NK-92 treated with Interleukin-12 subunit alpha and Interleukin-12 subunit beta, amount 100 ng/mL, for 24 hours (cell line): ENCODE data around the gene TUBB2A.
"Not testable (repeated sequence)": the region's sequence is repeated elsewhere in the genome, so short reads cannot be mapped to it uniquely, and the experiment has no call there.

Experiments used
- DNase-seq: peaks from one replicate; lab custom pipeline; 2025; lab: John Stamatoyannopoulos, UW

Gene TUBB2A

DNA sequence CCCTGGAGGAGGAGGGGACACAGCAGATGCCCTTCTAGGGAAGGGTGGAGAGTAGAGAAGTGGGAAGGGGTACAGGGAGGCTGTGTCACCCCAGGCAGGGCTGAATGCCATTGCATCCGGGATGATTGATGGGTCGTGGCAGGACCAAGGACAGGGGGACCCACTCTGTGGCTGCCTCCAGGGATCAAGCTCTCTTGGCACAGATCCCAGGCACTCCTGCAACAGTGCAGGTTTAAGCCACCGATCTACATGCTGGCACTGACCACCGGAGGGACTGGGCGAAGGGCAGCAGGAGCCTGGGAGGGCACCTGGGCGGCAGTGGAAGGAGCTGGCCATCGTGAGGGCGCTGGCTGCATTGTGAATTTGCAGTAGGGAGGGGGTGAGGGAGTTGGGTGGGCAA lies 22.6 kb upstream of the TUBB2A start:
- DNase-seq, result not testable (repeated sequence)

DNA sequence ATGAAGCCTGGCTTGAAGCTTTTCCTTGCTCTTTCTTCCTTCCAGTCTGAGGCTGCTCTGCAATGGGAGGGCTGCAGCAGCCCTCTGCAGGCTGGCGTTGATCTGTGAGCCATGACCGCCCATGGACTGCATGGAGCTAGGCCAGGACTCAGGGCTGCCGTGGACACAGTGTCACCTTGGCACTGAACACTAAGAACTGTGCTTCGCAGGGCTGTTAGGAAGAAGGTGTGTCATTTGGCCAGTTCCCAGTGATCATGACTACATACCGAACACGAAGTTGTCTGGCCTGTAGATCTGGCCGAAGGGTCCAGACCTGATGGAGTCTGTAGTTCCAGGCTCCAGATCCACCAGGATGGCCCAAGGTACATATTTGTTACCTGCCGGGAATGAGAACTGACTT lies 21.3 kb upstream of the TUBB2A start:
- DNase-seq, result not testable (repeated sequence)

DNA sequence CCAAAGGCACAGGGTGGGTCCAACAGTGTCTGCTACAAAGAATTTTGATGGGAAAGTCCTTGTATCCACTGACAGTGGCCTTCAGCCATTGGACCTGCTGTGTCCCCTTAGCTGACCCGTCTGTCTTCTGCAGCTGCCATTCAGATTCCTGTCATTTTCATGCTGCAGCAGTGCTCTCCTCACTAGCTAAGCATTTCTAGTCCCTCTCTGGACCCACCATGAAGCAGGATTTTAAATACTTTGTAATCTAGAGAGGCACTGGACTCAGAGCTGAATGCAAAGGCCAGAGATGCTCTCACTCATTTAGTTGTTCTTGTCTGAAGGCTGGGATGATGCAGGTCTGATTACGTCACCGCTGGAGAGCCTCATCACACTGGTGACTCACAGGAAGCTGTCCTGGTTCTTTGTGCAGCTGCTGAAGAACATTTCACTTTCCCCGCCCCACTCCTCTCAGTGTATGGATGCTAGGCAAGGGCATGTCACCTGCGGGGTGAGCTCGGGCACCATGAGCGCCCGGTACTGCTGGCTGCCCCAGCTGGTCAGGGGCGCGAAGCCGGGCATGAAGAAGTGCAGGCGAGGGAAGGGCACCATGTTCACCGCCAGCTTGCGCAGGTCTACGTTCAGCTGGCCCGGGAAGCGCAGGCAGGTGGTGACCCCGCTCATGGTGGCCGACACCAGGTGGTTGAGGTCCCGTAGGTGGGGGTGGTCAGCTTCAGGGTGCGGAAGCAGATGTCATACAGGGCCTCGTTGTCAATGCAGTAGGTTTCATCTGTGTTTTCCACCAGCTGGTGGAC lies 19.4 kb upstream of the TUBB2A start:
- peak; percentile 65 for DNase-seq

DNA sequence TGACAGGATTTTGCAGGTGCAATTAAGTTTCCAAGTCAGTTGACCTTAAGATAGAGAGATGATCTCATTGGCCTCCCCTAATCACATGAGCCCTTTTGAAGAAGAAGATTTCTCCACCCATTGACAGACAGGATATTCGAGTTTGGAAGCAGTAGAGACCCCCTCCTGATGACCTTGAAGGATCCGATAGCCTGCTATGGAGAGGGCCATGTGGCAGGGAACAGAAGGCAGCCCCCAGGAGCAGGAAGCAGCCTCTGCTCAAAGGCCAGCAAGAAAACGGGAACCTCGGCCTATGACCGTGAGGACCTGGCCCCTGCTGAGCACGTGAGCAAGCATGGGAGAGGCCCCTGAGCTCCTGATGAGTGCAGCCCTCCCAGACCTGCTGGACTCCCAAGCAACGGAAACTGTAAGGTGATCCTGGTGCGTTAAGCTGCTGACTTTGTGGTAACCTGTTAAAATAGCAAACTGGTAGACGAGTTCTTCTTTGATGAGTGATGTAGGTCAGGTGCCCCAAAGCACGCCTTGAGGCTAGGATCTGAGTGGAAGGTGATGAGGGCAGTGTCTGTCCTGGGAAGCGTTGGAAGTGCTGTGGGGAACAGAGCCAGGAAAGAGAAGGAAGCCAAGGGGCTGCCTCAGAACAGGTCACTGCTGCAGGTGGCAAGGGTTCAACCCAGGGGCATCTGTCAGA lies 18.5 kb upstream of the TUBB2A start:
- DNase-seq, result no peak

DNA sequence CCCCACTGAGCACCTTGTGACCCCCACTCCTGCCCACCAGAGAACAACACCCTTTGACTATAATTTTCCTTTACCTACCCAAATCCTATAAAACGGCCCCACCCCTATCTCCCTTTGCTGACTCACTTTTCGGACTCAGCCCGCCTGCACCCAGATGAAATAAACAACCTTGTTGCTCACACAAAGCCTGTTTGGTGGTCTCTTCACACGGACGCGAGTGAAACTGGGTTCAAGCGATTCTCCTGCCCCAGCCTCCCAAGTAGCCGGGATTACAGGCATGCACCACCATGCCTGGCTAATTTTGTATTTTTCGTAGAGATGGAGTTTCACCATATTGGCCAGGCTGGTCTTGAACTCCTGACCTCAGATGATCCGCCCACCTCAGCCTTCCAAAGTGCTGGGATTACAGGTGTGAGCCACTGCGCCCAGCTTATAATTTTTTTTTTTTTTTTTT lies 16.3 kb upstream of the TUBB2A start:
- DNase-seq, result not testable (repeated sequence)

DNA sequence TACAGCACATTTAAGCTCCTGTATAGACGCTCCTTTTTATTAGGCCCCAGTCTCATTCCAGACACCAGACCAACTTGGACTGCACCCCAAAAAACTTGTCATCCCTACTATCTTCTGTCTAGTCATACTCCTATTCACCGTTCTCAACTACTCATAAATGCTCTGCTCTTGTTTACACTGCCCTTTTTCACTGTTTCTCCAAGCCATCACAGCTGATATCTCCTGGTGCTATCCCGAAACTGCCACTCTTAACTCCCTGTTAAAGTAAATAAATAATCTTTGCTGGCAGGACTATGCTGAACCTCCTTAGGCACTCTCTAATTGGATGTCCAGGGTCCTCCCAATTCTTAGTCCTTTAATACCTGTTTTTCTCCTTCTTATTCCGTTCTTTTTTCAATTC lies 15.4 kb upstream of the TUBB2A start:
- DNase-seq, result not testable (repeated sequence)

DNA sequence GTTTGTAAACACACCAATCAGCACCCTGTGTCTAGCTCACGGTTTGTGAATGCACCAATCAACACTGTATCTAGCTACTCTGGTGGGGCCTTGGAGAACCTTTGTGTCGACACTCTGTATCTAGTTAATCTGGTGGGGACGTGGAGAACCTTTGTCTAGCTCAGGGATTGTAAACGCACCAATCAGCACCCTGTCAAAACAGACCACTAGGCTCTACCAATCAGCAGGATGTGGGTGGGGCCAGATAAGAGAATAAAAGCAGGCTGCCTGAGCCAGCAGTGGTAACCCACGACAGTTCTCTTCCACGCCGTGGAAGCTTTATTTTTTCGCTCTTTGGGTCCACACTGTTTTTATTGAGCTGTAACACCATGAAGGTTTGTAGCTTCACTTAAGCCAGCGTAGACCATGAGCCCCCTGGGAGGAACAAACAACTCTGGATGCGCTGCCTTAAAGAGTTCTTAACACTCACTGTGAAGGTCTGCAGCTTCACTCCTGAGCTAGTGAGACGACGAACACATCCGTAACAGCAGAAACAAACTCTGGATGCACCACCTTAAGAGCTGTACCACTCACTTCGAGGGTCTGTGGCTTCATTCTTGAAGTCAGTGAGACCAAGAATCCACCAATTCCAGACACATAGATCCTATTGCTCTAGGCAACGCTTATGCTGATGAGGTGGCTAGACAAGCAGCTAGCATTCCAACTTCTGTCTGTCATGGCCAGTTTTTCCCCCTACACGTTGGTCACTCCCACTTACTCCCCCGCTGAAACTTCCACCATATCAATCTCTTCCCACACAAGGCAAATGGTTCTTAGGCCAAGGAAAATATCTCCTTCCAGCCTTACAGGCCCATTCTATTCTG lies 14.2 kb upstream of the TUBB2A start:
- not testable (repeated sequence) for DNase-seq

DNA sequence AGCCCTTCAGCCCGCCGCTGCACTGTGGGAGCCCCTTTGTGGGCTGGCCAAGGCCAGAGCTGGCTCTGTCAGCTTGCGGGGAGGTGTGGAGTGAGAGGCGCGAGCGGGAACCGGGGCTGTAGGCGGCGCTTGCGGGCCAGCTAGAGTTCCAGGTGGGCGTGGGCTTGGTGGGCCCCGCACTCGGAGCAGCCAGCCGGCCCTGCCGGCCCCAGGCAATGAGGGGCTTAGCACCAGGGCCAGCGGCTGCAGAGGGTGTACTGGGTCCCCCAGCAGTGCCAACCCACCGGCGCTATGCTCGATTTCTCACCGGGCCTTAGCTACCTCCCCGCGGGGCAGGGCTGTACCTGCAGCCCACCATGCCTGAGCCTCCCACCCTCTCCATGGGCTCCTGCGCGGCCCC lies 13.3 kb upstream of the TUBB2A start:
- not testable (repeated sequence) for DNase-seq

DNA sequence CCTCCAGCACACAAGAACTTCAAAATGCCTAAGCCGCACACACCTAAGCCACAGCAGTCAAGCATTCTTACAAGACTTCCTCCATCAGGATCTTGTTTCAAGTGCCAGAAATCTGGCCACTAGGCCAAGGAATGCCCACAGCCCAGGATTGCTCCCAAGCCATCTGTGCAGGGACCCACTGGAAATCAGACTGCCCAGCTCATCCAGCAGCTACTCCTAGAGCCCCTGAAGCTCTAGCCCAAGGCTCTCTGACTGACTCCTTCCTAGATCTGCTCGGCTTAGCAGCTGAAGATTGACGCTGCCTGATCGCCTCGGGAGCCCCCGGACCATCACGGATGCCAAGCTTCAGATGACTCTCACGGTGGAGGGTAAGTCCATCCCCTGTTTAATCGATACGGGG lies 10.7 kb upstream of the TUBB2A start:
- not testable (repeated sequence) for DNase-seq

DNA sequence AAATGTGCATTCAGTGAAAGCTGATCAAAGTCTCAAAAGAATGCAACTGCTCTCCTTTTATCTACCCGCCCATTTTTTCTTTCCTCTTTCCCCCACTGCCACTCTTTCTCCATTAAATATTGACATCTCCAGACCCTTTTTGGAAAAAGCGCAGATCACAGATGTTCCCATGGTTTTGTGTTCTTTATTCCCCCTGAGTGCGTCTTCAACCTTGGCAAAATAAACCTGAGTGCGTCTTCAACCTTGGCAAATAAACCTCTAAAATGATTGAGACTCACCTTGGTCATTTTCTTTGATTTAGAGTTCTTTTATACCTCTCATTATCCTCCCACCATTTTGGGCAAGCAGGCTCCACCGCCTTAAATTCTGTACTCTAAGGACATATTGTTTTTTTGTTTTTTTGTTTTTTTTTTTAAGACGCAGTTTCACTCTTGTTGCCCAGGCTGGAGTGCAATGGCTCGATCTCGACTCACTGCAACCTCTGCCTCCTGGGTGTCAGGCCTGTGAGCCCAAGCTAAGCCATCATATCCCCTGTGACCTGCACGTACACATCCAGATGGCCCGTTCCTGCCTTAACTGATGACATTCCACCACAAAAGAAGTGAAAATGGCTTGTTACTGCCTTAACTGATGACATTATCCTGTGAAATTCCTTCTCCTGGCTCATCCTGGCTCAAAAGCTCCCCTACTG lies 9.3 kb upstream of the TUBB2A start:
- not testable (repeated sequence) for DNase-seq

DNA sequence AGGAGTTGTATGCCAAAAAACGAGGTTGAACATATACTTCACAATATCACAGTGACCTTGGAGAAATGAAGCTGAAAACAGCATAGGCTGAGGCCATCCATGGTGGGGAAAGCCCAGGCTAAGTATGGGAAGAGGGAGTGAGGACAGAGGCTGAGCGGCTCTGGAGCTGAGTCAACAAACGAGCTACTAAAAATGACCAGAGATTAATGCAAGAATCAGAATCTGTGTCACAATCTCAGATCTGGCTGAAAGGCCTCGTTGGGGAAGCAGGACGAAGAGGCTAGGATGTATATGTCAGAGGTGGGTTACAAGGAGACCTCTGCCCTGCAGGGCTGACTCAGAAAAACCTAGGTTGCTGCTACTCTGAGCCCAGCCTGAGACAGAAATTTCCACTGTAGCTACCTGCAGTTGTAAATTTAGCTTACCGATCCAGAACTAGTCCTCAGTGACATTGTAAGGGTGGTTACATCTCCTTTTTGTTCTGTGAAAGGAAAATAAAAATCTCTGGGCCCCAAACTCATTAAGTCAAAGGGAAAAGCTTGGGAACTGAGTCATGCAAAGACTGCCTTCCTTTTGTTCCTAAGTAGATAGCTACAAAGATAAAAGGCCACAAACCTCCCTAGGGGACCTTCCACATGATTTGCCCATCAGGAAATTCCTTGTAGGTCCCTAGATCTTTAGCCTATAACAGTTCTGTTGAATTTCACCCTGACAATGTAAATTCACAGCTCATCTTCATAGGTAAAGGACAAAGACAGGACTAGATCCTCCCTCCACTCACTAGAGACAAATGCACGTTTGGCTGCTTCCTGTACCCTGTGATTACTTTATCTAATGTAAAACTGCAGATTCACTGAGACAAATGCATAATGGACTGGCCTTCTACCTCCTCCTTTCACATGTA lies 8.5 kb upstream of the TUBB2A start:
- DNase-seq, result no peak

DNA sequence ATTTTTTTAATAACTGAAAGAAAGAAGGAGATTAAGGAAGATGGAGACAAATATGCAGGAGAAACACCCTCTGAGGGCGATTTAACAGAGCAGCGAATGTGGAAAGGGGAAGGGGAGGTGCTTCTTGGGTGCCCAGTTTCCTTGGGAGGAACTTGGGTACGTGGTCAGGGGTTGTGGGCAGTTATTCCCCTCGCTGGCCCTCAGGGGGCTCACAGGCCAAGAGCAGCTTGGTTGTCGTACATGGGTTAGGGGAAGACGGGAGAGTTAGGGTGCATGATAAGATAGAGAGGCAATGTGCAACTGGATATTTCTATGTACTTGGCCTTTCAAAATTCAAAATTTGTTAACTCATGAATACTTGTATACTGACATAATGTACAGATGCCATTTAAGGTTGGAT lies 7.0 kb upstream of the TUBB2A start:
- no peak for DNase-seq

DNA sequence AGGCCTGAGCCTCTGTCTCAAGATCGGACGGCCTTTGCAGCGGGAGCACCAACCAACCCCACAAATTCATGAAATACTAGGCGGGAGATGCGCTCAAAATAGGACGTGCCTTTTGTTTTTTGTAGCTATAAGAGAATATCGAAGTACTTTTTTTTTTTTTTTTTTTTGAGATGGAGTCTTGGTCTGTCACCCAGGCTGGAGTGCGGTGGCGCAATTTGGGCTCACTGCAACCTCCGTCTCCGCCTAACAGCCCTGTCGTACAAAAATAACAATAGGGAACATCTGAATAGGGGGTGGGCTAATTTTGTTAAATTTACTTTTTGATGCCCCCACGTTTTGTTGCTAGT lies 5.9 kb upstream of the TUBB2A start:
- DNase-seq, result no peak

DNA sequence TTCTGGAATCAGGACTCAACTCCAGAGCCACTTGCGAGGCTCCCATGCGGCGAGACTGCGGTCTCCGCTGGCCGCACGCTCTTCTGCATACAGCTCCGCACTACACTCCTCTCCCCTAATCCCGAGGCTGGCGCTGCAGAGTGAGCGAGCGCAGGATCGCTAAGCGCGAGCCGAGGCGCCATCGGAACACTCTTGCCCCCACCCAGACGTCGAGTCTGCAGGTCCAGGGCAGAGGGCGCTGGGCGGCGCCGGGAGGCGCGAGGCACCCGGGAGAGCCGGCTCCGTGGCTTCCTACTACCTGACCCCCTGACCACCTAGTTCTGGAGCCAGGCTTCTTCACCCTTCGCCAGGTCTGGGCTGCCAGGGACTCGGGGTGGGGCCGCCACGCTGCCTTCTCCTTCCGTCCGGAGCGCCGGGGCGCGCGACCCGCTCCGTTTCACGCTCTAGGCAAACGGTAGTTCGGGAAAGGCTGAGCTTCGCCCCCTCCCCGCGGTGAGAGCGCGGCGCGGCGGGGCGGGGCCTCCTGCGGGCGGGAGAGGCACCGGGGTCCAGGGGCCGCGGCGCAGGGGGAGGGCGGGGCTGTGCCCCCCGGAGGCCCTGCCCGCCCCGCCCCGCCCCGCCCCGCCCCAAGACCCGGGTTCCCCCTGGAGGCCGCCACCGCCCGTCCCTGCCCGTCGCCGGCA lies 5.4 kb upstream of the TUBB2A start:
- DNase-seq, result no peak

DNA sequence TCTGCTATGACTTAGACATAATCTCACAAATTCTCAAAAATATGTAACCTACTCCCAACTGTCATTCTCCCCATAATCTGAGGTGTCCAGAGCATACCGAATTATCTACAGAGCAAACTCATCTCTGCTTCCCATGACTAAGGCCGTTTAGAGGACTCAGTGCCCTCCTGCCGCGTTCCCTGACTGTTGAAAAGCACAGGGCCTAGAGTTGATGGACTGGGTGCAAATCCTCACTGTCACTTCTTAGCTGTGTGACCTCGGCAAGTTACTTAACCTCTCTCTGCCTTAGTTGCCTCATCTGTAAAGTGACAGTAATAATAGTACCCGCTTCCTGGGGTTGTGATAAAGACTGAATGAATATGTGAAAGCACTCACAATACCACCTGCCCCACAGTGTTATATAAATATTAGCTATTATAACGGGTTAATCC lies 4.7 kb upstream of the TUBB2A start:
- DNase-seq, result no peak

DNA sequence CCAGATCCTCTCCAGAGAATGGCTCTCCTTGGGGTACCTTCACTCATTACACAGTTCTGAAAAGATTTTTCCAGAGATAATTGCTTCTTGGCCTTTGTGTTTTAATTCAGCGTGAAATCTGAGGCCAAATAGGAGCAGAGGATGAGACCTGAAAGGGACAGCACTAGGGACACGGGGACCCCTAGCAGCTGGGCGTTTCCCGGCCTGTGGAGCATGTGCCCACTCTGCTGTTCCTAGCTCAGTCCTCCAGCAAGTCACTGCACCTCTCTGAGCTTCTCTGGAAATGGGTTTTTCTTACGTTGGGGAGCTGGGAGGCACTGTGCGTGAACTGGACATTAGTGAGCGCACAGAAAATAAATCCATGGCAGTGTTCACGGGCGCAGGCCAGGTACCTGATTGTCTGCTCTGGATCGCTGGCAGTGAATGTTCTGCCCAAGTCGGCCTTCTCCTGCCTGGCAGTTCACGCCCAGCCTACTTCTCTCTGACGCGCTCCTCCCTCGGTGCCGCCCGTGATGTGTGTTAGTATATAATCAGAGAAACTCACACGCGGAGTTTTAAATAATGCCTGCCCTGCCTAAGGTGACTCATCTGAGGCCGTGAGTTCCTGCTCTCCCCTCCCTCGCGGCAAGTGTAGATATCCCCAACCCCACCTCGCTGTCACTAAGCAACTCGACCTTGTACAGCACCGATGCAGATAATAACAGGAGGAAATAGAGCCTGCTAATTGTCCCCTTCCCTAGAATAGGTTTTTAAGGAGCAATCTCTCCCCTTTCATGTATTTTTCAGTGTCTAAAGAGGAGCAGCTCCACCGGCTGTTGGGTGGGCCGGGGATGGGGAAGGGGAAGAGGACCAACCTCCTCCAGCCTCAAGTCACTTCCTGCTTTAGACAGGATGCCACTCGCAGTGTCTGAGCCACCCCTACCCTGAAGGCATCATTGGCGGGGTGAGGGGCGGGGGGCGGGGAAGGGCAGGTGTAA lies 2.7 kb upstream of the TUBB2A start:
- DNase-seq, result no peak

DNA sequence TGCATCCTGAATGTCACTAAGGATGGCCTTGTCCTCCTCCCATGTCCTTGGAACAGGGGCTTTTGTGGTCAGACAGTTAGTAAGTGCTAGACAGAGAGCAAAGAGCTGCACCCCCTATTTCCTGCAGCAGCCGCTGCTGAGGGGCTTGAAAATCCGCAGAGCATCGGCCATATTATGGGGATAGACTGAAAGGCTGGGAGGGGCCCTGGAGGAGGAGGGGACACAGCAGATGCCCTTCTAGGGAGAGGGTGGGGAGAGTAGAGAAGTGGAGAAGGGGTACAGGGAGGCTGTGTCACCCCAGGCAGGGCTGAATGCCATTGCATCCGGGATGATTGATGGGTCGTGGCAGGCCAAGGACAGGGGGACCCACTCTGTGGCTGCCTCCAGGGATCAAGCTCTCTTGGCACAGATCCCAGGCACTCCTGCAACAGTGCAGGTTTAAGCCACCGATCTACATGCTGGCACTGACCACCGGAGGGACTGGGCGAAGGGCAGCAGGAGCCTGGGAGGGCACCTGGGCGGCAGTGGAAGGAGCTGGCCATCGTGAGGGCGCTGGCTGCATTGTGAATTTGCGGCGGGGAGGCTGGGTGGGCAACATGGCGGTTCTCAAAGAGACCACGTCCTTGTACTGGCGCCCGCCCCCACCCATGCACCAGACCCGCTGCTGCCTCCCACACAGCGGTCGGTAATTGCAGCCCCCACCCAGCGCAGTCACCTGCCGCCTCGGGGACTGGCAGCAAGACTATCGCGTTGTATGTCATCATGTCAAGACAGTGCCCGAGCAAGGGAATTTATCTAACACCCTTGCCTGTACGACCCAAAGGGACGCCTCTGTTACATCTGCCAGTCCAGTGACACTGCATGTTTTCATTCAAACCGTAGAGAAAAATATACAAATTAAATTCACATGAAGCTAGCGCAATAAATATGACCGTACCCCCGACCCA lies 887 bp downstream of the TUBB2A start:
- not testable (repeated sequence) for DNase-seq

DNA sequence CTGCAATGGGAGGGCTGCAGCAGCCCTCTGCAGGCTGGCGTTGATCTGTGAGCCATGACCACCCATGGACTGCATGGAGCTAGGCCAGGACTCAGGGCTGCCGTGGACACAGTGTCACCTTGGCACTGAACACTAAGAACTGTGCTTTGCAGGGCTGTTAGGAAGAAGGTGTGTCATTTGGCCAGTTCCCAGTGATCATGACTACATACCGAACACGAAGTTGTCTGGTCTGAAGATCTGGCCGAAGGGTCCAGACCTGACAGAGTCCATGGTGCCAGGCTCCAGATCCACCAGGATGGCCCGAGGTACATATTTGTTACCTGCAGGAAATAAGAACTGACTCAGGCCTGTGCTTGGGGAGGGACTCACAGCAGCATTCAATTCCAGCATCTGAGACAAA lies 1.9 kb downstream of the TUBB2A start:
- DNase-seq, result not testable (repeated sequence)
